IMR-90 (cell line): ENCODE results near the gene FAM149B1. TPM values are rescaled to one million over a fixed set of nuclear protein-coding genes. Genes with fewer than 3 reads are reported as not detected.

Source experiments
- ATAC-seq: fragments of 200-7000 bp; cut with Tn5 transposase; 2 replicates; pipeline ENCODE4 v1.9.1; 2020; ENCODE audit warnings: low read depth, mild to moderate bottlenecking, moderate library complexity
- BruUV-seq: library from RNA; stranded (reverse); fragments of 400-500 nt; replicated peaks from 2 replicates; lab custom pipeline; 2021; lab: Mats Ljungman, UMichigan
- CTCF ChIA-PET: fragments of 300-600 bp; formaldehyde crosslinking; extraction: SDS; loops from one replicate; lab custom pipeline; 2021; ENCODE audit warnings: antibody characterized with exemption; lab: Yijun Ruan, JAX
- POLR2A ChIA-PET: fragments of 300-600 bp; sonication (Branson Sonifier 250); formaldehyde crosslinking; loops from one replicate; lab custom pipeline; 2022; ENCODE audit warnings: antibody characterized with exemption; ENCODE audit not compliant: unreplicated experiment; lab: Charles Lee
- DNase-seq: peaks from one replicate; pipeline ENCODE4 v3.0.0; 2013
- H2AFZ ChIP-seq: replicated peaks from 2 replicates; pipeline ENCODE3; 2013; ENCODE audit warnings: low read length, mild to moderate bottlenecking; ENCODE audit not compliant: poor library complexity
- H2AK5ac ChIP-seq: 2 replicates; pipeline ENCODE4 v1.6.1; 2013; ENCODE audit warnings: low read depth, low read length, inconsistent platforms
- H2AK9ac ChIP-seq: replicated peaks from 2 replicates; pipeline ENCODE3; 2013; ENCODE audit warnings: mild to moderate bottlenecking, low read depth, low read length, moderate library complexity; ENCODE audit not compliant: poor library complexity
- H2BK120ac ChIP-seq: 2 replicates; pipeline ENCODE4 v1.6.1; 2013; ENCODE audit warnings: low read depth, low read length, inconsistent platforms
- H2BK15ac ChIP-seq: 3 replicates; pipeline ENCODE4 v1.6.1; 2013; ENCODE audit warnings: low read depth, low read length, inconsistent platforms
- H2BK20ac ChIP-seq: 2 replicates; pipeline ENCODE4 v1.6.1; 2013; ENCODE audit warnings: low read depth, mild to moderate bottlenecking, inconsistent platforms, low read length, moderate library complexity
- H2BK5ac ChIP-seq: 2 replicates; pipeline ENCODE4 v1.6.1; 2013; ENCODE audit warnings: mild to moderate bottlenecking, low read depth, low read length, inconsistent platforms; ENCODE audit not compliant: poor library complexity, severe bottlenecking
- H3K14ac ChIP-seq: replicated peaks from 2 replicates; pipeline ENCODE4 v1.6.1; 2013; ENCODE audit warnings: low read depth, low read length, inconsistent platforms
- H3K18ac ChIP-seq: 2 replicates; pipeline ENCODE4 v1.6.1; 2013; ENCODE audit warnings: low read depth, low read length, control low read depth
- H3K23ac ChIP-seq: 2 replicates; pipeline ENCODE4 v1.6.1; 2013; ENCODE audit warnings: low read depth, low read length, inconsistent platforms
- H3K27ac ChIP-seq: 2 replicates; pipeline ENCODE4 v1.5.1; 2013; ENCODE audit warnings: mild to moderate bottlenecking, control low read depth, low read length; ENCODE audit not compliant: insufficient read depth
- H3K27me3 ChIP-seq: 2 replicates; pipeline ENCODE4 v1.6.1; 2013; ENCODE audit warnings: low read length; ENCODE audit not compliant: control insufficient read depth, insufficient read depth
- H3K36me3 ChIP-seq: 2 replicates; pipeline ENCODE4 v1.6.1; 2013; ENCODE audit warnings: low read length, mixed read lengths; ENCODE audit not compliant: control insufficient read depth, insufficient read depth
- H3K4ac ChIP-seq: 2 replicates; pipeline ENCODE4 v1.6.1; 2013; ENCODE audit warnings: low read depth, low read length, inconsistent platforms
- H3K4me1 ChIP-seq: 2 replicates; pipeline ENCODE4 v1.6.1; 2013; ENCODE audit warnings: low read length, mixed read lengths; ENCODE audit not compliant: control insufficient read depth, insufficient read depth
- H3K4me2 ChIP-seq: 2 replicates; pipeline ENCODE4 v1.6.1; 2013; ENCODE audit warnings: low read depth, mild to moderate bottlenecking, control low read depth, low read length, moderate library complexity
- H3K4me3 ChIP-seq: 2 replicates; pipeline ENCODE4 v1.5.1; 2013; ENCODE audit warnings: low read depth, mild to moderate bottlenecking, control low read depth, low read length, moderate library complexity; ENCODE audit not compliant: insufficient read depth
- H3K56ac ChIP-seq: 2 replicates; pipeline ENCODE4 v1.6.1; 2013; ENCODE audit warnings: low read length, inconsistent platforms; ENCODE audit not compliant: insufficient read depth; ENCODE audit errors: extremely low read depth
- H3K79me1 ChIP-seq, 2 experiments: 2 replicates each; pipeline ENCODE4 v1.6.1; 2013; ENCODE audit warnings: low read length in 2 of 2, inconsistent platforms in 1 of 2, low read depth in 1 of 2
- H3K9ac ChIP-seq: 2 replicates; pipeline ENCODE4 v1.6.1; 2013; ENCODE audit warnings: low read depth, low read length, control low read depth
- H3K9me1 ChIP-seq: 2 replicates; pipeline ENCODE4 v1.6.1; 2013; ENCODE audit warnings: low read length, inconsistent platforms; ENCODE audit not compliant: insufficient read depth
- H3K9me3 ChIP-seq: 2 replicates; pipeline ENCODE4 v1.6.1; 2013; ENCODE audit warnings: low read length; ENCODE audit not compliant: control insufficient read depth, insufficient read depth
- H4K20me1 ChIP-seq: 2 replicates; pipeline ENCODE4 v1.6.1; 2013; ENCODE audit warnings: low read length, inconsistent platforms; ENCODE audit not compliant: insufficient read depth
- H4K5ac ChIP-seq: 2 replicates; pipeline ENCODE4 v1.6.1; 2013; ENCODE audit warnings: mild to moderate bottlenecking, low read depth, low read length, control low read depth
- H4K8ac ChIP-seq, 2 experiments: 2 replicates each; pipeline ENCODE4 v1.6.1; 2013; ENCODE audit warnings: low read depth in 2 of 2, low read length in 2 of 2, control low read depth in 1 of 2, inconsistent platforms in 1 of 2
- H4K91ac ChIP-seq: 2 replicates; pipeline ENCODE4 v1.6.1; 2013; ENCODE audit warnings: low read depth, low read length, inconsistent platforms; ENCODE audit not compliant: insufficient read depth
- CTCF ChIP-seq: conservative IDR thresholded peaks from 2 replicates; pipeline ENCODE4 v1.5.1; 2012; ENCODE audit warnings: mild to moderate bottlenecking, low read depth, low read length, improper control_type of control experiment
- MAZ ChIP-seq: IDR thresholded peaks from 2 replicates; pipeline ENCODE4 v1.6.1; 2012; ENCODE audit warnings: low read depth, mild to moderate bottlenecking, low read length, improper control_type of control experiment, moderate library complexity, borderline replicate concordance
- RFX5 ChIP-seq: IDR thresholded peaks from 2 replicates; pipeline ENCODE4 v1.8.0; 2012; ENCODE audit warnings: low read depth, mild to moderate bottlenecking, low read length, moderate library complexity
- WGBS, 2 experiments: methylation state at CpG; one replicate each; pipeline versions ENCODE4 v1.1.5 to v1.1.7; 2013; ENCODE audit warnings: missing lambda C conversion rate in 2 of 2; ENCODE audit not compliant: insufficient read length in 1 of 2; ENCODE audit errors: extremely low coverage in 2 of 2; 5-methylcytosine and 5-hydroxymethylcytosine counted together
- dilution Hi-C: fragments of 300-500 bp; cut with HindIII; formaldehyde crosslinking; loops from one replicate; pipeline ENCODE4 v1.14.3; 2018; ENCODE audit warnings: low sequenced_read_pairs; ENCODE audit not compliant: unreplicated experiment
- in situ Hi-C: fragments of 300-500 bp; cut with MboI; formaldehyde crosslinking; loops from 3 replicates; pipeline ENCODE4 v1.14.3; 2019; ENCODE audit warnings: low sequenced_read_pairs, inconsistent platforms, mixed read lengths
- intact Hi-C: fragments of 100-400 bp; cut with micrococcal nuclease; formaldehyde crosslinking; loops from 2 replicates; pipeline ENCODE4 v1.10.0; 2022
- polyA plus RNA-seq, 3 experiments: library from polyadenylated mRNA; depleted of rRNA; stranded (reverse); fragments of >200 nt; gene quantifications; 2 replicates each; pipeline ENCODE4 v1.2.3, GENCODE V29; 2012; ENCODE audit warnings: low replicate concordance in 1 of 3
- total RNA-seq: library from RNA; depleted of rRNA; stranded (reverse); fragments of >200 nt; gene quantifications from 2 replicates; pipeline ENCODE4 v1.2.3, GENCODE V29; 2012

The FAM149B1 gene
- total and polyA plus RNA-seq, 2 of the 4 experiments (the other 2 are of a cell fraction) = 21.7 to 28.3 TPM

- Histone ChIP-seq H2AK9ac (no peak overlapping the region), H3K9me1 (0 out of 2 replicates have a peak, but pooled peaks cover 7% of the 10 kb centered on the region), H3K27me3 (no peaks in the 10 kb centered on the region), H2BK120ac (no peak overlapping the region), H3K36me3 (peaks cover 37% of the 10 kb centered on the region), H3K18ac (no peak overlapping the region), H3K14ac (no peak overlapping the region), H3K4me2 (no peak overlapping the region), H3K56ac (no peak overlapping the region), H2BK20ac (no peak overlapping the region), H2AFZ (no peak overlapping the region), H4K91ac (no peak overlapping the region), H2AK5ac (no peak overlapping the region), H4K5ac (no peak overlapping the region), H4K20me1 (no peaks in the 10 kb centered on the region), H2BK5ac (no peak overlapping the region), H3K23ac (no peak overlapping the region), H4K8ac (no peak overlapping the region), H3K4ac (no peak overlapping the region), H3K9ac (no peak overlapping the region), H3K4me1 (no peaks in the 10 kb centered on the region), H3K4me3 (no peak overlapping the region), H3K79me1 (peaks cover 7 to 9% of the 10 kb centered on the region in 2 experiments; a peak in 3 of 4 replicates), H3K27ac (no peak overlapping the region), H3K9me3 (no peaks in the 10 kb centered on the region), H2BK15ac (no peak overlapping the region)
- dilution Hi-C loops = no loop called here
- DNase-seq (no peak), ATAC-seq (no peak)
- no TSS peak for BruUV-seq
- intact Hi-C loops = no loop called here
- no CpG with 5 or more reads among the region's 3 CpGs for WGBS, 2 experiments
- ChIA-PET POLR2A (no interaction called here), CTCF (no interaction called here)
- TF ChIP-seq MAZ (no peak), RFX5 (no peak), CTCF (no peak)
- in situ Hi-C loops = no loop called here
These were observed 33.2 kb upstream of the FAM149B1 start for GRCh38 chr10:73134727-73135126.
